Calu3 (cell line): ENCODE data around the gene BUB1. TPM values are rescaled to one million over a fixed set of nuclear protein-coding genes. Genes with fewer than 3 reads are reported as not detected.

ENCODE experiments used
- BruUV-seq: library from RNA; stranded (reverse); fragments of 400-500 nt; replicated peaks from 2 replicates; lab custom pipeline; 2021; lab: Mats Ljungman, UMichigan
- CTCF ChIA-PET: fragments of 300-600 bp; sonication (Branson Sonifier 250); formaldehyde crosslinking; loops from one replicate; lab custom pipeline; 2022; ENCODE audit warnings: antibody characterized with exemption; lab: Charles Lee
- DNase-seq: peaks from one replicate; pipeline ENCODE4 v3.0.0; 2022
- H3K27ac Mint-ChIP-seq: one replicate; pipeline ENCODE4 v1.8.0; 2022; ENCODE audit warnings: mixed read lengths; ENCODE audit not compliant: unreplicated experiment
- H3K27me3 Mint-ChIP-seq: one replicate; pipeline ENCODE4 v1.8.0; 2022; ENCODE audit warnings: mixed read lengths; ENCODE audit not compliant: unreplicated experiment
- H3K36me3 Mint-ChIP-seq: one replicate; pipeline ENCODE4 v1.8.0; 2022; ENCODE audit warnings: mild to moderate bottlenecking, moderate library complexity, mixed read lengths; ENCODE audit not compliant: insufficient read depth, unreplicated experiment
- H3K4me1 Mint-ChIP-seq: one replicate; pipeline ENCODE4 v1.8.0; 2022; ENCODE audit warnings: mild to moderate bottlenecking, low read depth, mixed read lengths; ENCODE audit not compliant: unreplicated experiment
- H3K4me3 Mint-ChIP-seq: one replicate; pipeline ENCODE4 v1.8.0; 2022; ENCODE audit warnings: mild to moderate bottlenecking, low read depth, moderate library complexity, mixed read lengths; ENCODE audit not compliant: unreplicated experiment
- H3K9me3 Mint-ChIP-seq: one replicate; pipeline ENCODE4 v1.8.0; 2022; ENCODE audit warnings: low read depth, mixed read lengths; ENCODE audit not compliant: unreplicated experiment
- CTCF ChIP-seq: fragments of 200-600 bp; IDR thresholded peaks from one replicate; pipeline ENCODE4 v1.8.0; 2022; ENCODE audit warnings: antibody characterized with exemption; ENCODE audit not compliant: unreplicated experiment
- intact Hi-C: fragments of 100-400 bp; cut with micrococcal nuclease; formaldehyde crosslinking; loops from one replicate; pipeline ENCODE4 v1.10.0; 2022; ENCODE audit not compliant: unreplicated experiment
- total RNA-seq: library from RNA; stranded (reverse); gene quantifications from 2 replicates; pipeline ENCODE4 v1.2.3, GENCODE V29; 2022

Gene BUB1
- total RNA-seq, 1 experiment from 2014 or later = 66.1 TPM

DNA sequence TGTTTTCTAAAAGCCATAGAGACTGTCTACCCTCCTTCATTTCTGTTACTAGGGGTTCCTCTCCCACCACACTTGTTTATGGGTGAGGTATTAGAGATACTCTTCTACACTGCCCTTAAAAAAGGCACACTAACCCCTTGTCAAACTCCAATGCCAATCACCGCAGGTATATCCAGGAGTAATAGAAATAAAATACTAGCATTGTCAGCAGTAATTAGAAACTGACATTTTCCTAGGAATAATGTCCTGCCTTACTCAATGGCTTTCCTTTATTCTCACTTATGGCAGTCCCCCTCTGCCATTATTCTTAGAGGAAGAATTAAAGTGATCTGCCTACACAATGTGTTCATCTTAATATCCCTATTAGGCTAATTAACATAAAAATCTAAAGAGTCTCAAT, 5.0 kb upstream of the BUB1 start:
- no peak for TF ChIP-seq CTCF
- no peak for DNase-seq
- BruUV-seq = no TSS peak
- H3K27me3 Mint-ChIP-seq = peaks cover 53% of the 10 kb centered on the region
- H3K4me3 Mint-ChIP-seq = no peak overlapping the region
- H3K4me1 Mint-ChIP-seq = peaks cover 11% of the 10 kb centered on the region
- CTCF ChIA-PET = no interaction called here
- H3K27ac Mint-ChIP-seq = no peak overlapping the region
- H3K9me3 Mint-ChIP-seq = no peaks in the 10 kb centered on the region
- H3K36me3 Mint-ChIP-seq = peaks cover 11% of the 10 kb centered on the region
- intact Hi-C loops = no loop called here

- peaks cover 11% of the 10 kb centered on the region for H3K4me1 Mint-ChIP-seq
These were observed 4.4 kb upstream of the BUB1 start for GRCh38 chr2:110682267-110682666.

GRCh38 chr2:110680709-110681108, 2.8 kb upstream of the BUB1 start:
- peaks cover 17% of the 10 kb centered on the region for H3K4me1 Mint-ChIP-seq
- H3K9me3 Mint-ChIP-seq = no peaks in the 10 kb centered on the region
- no peak for DNase-seq
- CTCF ChIA-PET = no interaction called here
- no peak overlapping the region for H3K4me3 Mint-ChIP-seq
- BruUV-seq = no TSS peak
- TF ChIP-seq CTCF = no peak
- intact Hi-C loops = no loop called here
- H3K27ac Mint-ChIP-seq = no peak overlapping the region
- peaks cover 47% of the 10 kb centered on the region for H3K27me3 Mint-ChIP-seq
- peaks cover 21% of the 10 kb centered on the region for H3K36me3 Mint-ChIP-seq

More at GRCh38 chr2:110682267-110682666, 4.4 kb upstream of the BUB1 start:
- no peak for DNase-seq
- TF ChIP-seq CTCF = no peak
- no peaks in the 10 kb centered on the region for H3K9me3 Mint-ChIP-seq
- H3K27me3 Mint-ChIP-seq = peaks cover 53% of the 10 kb centered on the region
- peaks cover 17% of the 10 kb centered on the region for H3K36me3 Mint-ChIP-seq
- no peak overlapping the region for H3K4me3 Mint-ChIP-seq
- no TSS peak for BruUV-seq
- H3K27ac Mint-ChIP-seq = no peak overlapping the region
- CTCF ChIA-PET = no interaction called here
- intact Hi-C loops = no loop called here

DNA sequence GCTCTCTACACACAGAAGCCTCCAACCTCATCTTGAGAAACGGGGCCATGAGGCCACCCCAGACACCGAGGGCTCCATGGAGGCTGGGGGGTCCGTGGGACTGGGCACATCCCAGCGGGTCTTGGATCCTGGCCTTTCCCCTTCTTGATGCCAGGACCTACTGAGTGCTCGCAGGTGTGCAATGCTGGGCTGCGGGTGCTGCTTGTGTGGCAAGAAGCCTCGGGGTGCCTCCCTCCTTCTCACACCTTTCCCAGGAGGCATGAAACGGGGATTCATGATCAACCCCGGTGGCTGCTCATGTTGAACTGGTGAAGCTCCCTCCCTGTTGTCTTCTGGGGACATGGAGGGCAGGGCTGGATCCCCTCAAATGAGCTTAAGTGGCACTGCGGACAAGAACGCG, 2.0 kb upstream of the BUB1 start:
- H3K36me3 Mint-ChIP-seq = peaks cover 21% of the 10 kb centered on the region
- TF ChIP-seq CTCF = no peak
- no TSS peak for BruUV-seq
- H3K4me1 Mint-ChIP-seq = peaks cover 25% of the 10 kb centered on the region
- no peak overlapping the region for H3K4me3 Mint-ChIP-seq
- CTCF ChIA-PET = interaction anchor here (0.9 to 1.1 kb wide), 2 partner anchors 14 to 76 kb away, joined by 3 to 4 read pairs; no protein-coding TSS in a partner anchor
- DNase-seq = no peak
- peaks cover 39% of the 10 kb centered on the region for H3K27me3 Mint-ChIP-seq
- H3K9me3 Mint-ChIP-seq = no peaks in the 10 kb centered on the region
- intact Hi-C loops = loop anchor here (5.0 kb wide), 1 partner anchor 77 kb away; no protein-coding TSS in a partner anchor
- no peak overlapping the region for H3K27ac Mint-ChIP-seq
